GM19395 (cell line): ENCODE measurements around the gene NFKBIE.
"Not testable (repeated sequence)": the region's sequence is repeated elsewhere in the genome, so short reads cannot be mapped to it uniquely, and the experiment has no call there.

Source experiments
- ATAC-seq: cut with Tn5 transposase; IDR thresholded peaks from one replicate; pipeline ENCODE4 v1.9.1; 2021; ENCODE audit warnings: mild to moderate bottlenecking, moderate library complexity; ENCODE audit not compliant: unreplicated experiment

Gene NFKBIE

GRCh38 chr6:44246663-44247337 is 18.6 kb downstream of the NFKBIE start, which contains the start of gene HSP90AB1:
Gene HSP90AB1 (plus strand): TSS chr6:44247101. CDS start chr6:44248630, 1,529 bp downstream.
- ATAC-seq, result peak; percentile 66

- peak; percentile 50 for ATAC-seq
These were observed 19.3 kb downstream of the NFKBIE start for GRCh38 chr6:44245912-44246662.

DNA sequence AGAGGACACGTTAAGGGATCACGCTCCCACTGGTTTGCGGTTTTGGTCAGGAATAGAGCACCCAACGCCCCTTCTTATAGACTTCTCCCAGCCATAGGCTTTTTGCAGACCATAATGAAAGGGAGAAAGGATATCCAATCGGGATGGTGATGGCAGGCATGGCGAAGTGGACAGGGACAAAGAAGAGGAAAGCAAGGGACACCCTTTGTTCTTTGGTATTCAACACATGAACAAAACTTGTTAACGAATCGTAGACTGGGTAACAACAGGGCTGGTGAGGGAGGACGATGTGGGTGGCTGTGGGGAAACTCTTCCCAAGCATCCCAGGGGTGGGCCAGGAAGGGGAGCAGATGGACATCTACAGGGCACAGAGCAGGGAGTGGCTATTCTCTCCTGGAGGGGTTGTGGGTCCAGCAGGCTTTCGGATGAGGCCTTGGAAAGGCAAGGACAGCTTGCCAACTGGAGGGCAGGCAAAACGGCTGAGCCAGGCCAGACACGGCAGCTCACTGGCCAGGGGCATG is 19.9 kb downstream of the NFKBIE start:
- no peak for ATAC-seq

DNA sequence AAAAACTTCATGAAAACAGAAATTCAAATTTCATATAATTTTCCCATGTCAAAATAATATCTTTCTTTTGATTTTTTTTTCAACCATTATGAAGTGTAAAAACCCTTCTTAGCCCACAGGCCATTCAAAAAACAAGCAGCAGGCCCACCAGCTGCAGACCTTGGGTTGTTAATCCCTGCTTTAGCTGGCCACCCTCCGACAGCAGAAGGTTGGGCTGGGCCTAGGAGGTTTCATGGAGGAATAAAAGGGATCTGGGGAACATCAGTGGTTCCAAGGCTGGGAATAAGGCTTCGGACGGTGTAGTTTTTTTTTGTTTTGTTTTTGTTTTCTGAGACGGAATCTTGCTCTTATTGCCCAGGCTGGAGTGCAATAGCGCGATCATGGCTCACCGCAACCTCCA is 22.0 kb downstream of the NFKBIE start:
- no peak for ATAC-seq

- no peak for ATAC-seq
These were observed 26.5 kb downstream of the NFKBIE start for GRCh38 chr6:44238687-44239350.

- peak; percentile 85 for ATAC-seq
These were observed 27.4 kb downstream of the NFKBIE start for GRCh38 chr6:44237813-44238433.

GRCh38 chr6:44237021-44237812 is 28.1 kb downstream of the NFKBIE start:
- peak; percentile 63 for ATAC-seq

GRCh38 chr6:44235891-44236516 is 29.3 kb downstream of the NFKBIE start:
- no peak for ATAC-seq

DNA sequence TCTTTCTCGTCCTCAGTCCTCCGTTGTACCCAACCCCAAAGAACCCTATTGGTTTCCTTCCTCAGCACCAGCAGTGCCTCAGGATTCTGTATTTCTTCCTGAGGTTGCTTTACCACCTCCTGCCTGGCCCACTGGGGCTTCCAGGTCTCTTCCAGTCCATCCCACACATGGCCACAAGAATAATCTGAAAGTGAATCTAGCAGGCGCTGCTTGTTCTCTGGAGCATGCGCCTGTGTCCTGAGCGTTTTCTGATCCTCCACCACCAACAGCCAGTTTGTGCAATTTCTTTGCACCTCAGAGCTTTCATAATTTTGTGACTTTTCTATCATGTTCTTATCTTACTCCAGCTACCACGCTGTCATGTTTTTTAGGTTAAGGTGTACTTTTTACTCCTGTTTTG is 30.1 kb downstream of the NFKBIE start:
- ATAC-seq, result no peak

DNA sequence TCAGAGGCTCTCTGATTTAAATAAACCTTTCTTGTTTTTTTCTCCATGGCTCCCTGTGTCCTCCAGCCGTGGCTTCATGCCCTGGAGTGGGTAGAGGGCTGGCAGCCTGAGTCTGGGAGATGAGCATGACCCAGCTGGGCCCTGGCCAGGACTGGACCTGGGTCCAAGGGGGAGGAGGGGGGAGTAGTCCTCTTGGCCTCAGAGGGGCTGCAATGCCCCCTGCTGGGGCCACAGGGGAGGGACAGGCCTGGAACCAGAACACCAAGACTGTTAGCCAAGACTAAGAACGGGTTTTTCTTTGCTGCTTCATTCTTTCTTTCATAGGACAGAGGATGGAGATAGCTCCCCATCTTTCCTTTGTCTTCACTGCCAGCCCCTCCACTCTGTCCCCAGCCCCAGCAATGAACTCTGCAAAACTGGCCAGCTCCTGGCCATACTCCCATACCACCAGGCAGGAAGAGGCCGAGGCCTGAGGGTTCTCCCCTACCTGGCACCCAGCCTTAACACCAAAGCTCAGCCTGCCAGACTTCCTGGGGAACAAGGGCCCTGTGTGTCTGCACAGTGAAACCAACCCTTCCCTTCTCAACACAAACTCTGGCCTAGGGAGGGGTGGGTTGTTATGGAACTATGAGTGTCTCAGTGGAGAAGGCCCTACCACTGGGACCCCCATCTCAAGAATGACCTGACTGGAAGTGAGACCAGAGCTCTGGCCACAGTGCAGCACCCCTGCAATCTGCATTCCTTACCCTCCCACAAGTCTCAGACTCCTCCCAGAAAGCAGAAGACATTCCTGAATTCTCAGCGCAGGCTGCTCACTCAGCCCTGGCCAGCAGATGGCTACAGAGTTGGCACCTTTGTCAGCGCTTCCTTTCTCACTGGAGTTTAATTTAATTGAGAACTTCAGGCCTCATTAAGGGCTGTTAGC is 31.0 kb downstream of the NFKBIE start:
- ATAC-seq, result no peak

GRCh38 chr6:44233567-44234100 is 31.7 kb downstream of the NFKBIE start:
- ATAC-seq, result no peak

DNA sequence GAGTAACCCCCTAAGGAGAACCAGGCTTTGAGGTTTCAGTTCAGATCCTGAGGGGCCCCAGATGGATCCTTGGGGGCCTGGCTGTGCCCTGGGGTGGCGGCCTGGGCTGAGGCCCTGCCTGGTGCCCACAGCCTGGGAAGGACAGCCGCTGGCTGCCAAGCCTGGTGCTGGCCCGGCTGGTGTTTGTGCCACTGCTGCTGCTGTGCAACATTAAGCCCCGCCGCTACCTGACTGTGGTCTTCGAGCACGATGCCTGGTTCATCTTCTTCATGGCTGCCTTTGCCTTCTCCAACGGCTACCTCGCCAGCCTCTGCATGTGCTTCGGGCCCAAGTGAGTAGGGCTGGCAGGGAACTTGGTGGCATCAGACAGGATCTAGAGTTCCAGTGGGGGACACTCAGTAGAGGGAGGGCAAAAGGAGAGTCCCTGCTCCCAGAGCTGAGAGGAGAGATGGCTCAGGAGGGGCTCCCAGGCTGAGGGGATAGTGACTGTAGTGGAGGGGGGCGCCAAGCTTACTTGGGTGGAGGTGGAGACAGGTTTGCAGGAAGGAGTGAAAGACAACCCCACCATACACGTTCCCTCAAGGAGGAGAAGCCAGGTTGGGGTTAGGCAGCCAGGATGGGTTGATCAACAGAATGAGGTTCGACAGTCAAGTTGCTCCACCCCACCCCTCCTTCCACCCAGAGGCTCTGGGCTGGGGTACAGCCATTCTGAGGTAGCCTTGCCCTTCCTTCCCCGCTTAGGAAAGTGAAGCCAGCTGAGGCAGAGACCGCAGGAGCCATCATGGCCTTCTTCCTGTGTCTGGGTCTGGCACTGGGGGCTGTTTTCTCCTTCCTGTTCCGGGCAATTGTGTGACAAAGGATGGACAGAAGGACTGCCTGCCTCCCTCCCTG is 32.4 kb downstream of the NFKBIE start:
- ATAC-seq, result no peak

- not testable (repeated sequence) for ATAC-seq
These were observed 33.9 kb downstream of the NFKBIE start for GRCh38 chr6:44231426-44231825.

- no peak for ATAC-seq
These were observed 35.2 kb downstream of the NFKBIE start for GRCh38 chr6:44230034-44230675.

- ATAC-seq, result no peak
These were observed 35.8 kb downstream of the NFKBIE start for GRCh38 chr6:44229376-44230033.

GRCh38 chr6:44228836-44229235 is 36.5 kb downstream of the NFKBIE start:
- ATAC-seq, result no peak

GRCh38 chr6:44228433-44228832 is 36.9 kb downstream of the NFKBIE start:
- no peak for ATAC-seq
